MG63 (cell line): Measurements from ENCODE around the gene GP1BB. TPM values are rescaled to one million over a fixed set of nuclear protein-coding genes. Genes with fewer than 3 reads are reported as not detected.
"Not testable (repeated sequence)": the region's sequence is repeated elsewhere in the genome, so short reads cannot be mapped to it uniquely, and the experiment has no call there.

ENCODE experiments used
- DNase-seq: peaks from one replicate; pipeline ENCODE4 v3.0.0-alpha.2; 2020
- H3K27me3 ChIP-seq: fragments of 250-450 bp; sonication (Bioruptor Pico); 2 replicates; pipeline ENCODE4 v1.5.1; 2020; ENCODE audit warnings: mild to moderate bottlenecking, moderate library complexity
- H3K36me3 ChIP-seq: fragments of 250-450 bp; sonication (Bioruptor Pico); 2 replicates; pipeline ENCODE4 v1.5.1; 2020; ENCODE audit warnings: mild to moderate bottlenecking, moderate library complexity
- H3K4me3 ChIP-seq: fragments of 250-450 bp; sonication (Bioruptor Pico); 2 replicates; pipeline ENCODE4 v1.5.1; 2020; ENCODE audit warnings: mild to moderate bottlenecking, moderate library complexity
- H3K9me3 ChIP-seq: fragments of 250-450 bp; sonication (Bioruptor Pico); 2 replicates; pipeline ENCODE4 v1.5.1; 2020; ENCODE audit warnings: mild to moderate bottlenecking, moderate library complexity
- total RNA-seq: library from RNA; depleted of rRNA; stranded (reverse); fragments of >200 nt; shearing (Covaris generic); gene quantifications from 2 replicates; pipeline ENCODE4 v1.2.3, GENCODE V29; 2014; ENCODE audit warnings: low replicate concordance

GP1BB gene
- total RNA-seq, 1 experiment from 2014 or later, result 15.9 TPM

GRCh38 chr22:19688301-19689290 lies 34.7 kb upstream of the GP1BB start:
- Histone ChIP-seq H3K36me3 (no peaks in the 10 kb centered on the region), H3K27me3 (no peaks in the 10 kb centered on the region), H3K4me3 (no peak overlapping the region), H3K9me3 (0 out of 2 replicates have a peak, but pooled peaks cover under 1% of the 10 kb centered on the region)
- DNase-seq, result no peak

- Histone ChIP-seq H3K27me3 (no peaks in the 10 kb centered on the region), H3K36me3 (no peaks in the 10 kb centered on the region), H3K9me3 (no peaks in the 10 kb centered on the region), H3K4me3 (no peak overlapping the region)
- no peak for DNase-seq
Measured at GRCh38 chr22:19689408-19689807, 33.9 kb upstream of the GP1BB start.

GRCh38 chr22:19691007-19691720 lies 32.2 kb upstream of the GP1BB start:
- H3K4me3 ChIP-seq, result peak overlapping the region; percentile 17
- no peak for DNase-seq

GRCh38 chr22:19691721-19692341 lies 31.5 kb upstream of the GP1BB start:
- DNase-seq, result peak; percentile 57
- Histone ChIP-seq H3K9me3 (no peaks in the 10 kb centered on the region), H3K27me3 (no peaks in the 10 kb centered on the region), H3K4me3 (peak overlapping the region; percentile 17), H3K36me3 (no peaks in the 10 kb centered on the region)

More at GRCh38 chr22:19691007-19691720, 32.2 kb upstream of the GP1BB start:
- H3K36me3 ChIP-seq, result no peaks in the 10 kb centered on the region
- no peaks in the 10 kb centered on the region for H3K27me3 ChIP-seq
- H3K9me3 ChIP-seq, result no peaks in the 10 kb centered on the region

- H3K9me3 ChIP-seq, result no peaks in the 10 kb centered on the region
- no peaks in the 10 kb centered on the region for H3K36me3 ChIP-seq
- no peak overlapping the region for H3K4me3 ChIP-seq
- no peaks in the 10 kb centered on the region for H3K27me3 ChIP-seq
- DNase-seq, result no peak
Measured at GRCh38 chr22:19693581-19693980, 29.8 kb upstream of the GP1BB start.

GRCh38 chr22:19693981-19694670 lies 29.2 kb upstream of the GP1BB start:
- Histone ChIP-seq H3K36me3 (no peaks in the 10 kb centered on the region), H3K4me3 (no peak overlapping the region), H3K9me3 (no peaks in the 10 kb centered on the region), H3K27me3 (no peaks in the 10 kb centered on the region)
- no peak for DNase-seq

GRCh38 chr22:19694696-19695095 lies 28.6 kb upstream of the GP1BB start:
- Histone ChIP-seq H3K36me3 (no peaks in the 10 kb centered on the region), H3K4me3 (no peak overlapping the region), H3K9me3 (no peaks in the 10 kb centered on the region), H3K27me3 (no peaks in the 10 kb centered on the region)
- DNase-seq, result no peak

- no peak for DNase-seq
- H3K4me3 ChIP-seq, result no peak overlapping the region
- no peaks in the 10 kb centered on the region for H3K36me3 ChIP-seq
- H3K27me3 ChIP-seq, result no peaks in the 10 kb centered on the region
- no peaks in the 10 kb centered on the region for H3K9me3 ChIP-seq
Measured at GRCh38 chr22:19696504-19697276, 26.6 kb upstream of the GP1BB start.

- not testable (repeated sequence) for H3K36me3 ChIP-seq, H3K27me3 ChIP-seq, H3K9me3 ChIP-seq, H3K4me3 ChIP-seq, DNase-seq
Measured at GRCh38 chr22:19697871-19698270, 25.5 kb upstream of the GP1BB start.

GRCh38 chr22:19700790-19701419 lies 22.4 kb upstream of the GP1BB start:
- DNase-seq, result no peak
- Histone ChIP-seq H3K36me3 (no peaks in the 10 kb centered on the region), H3K27me3 (no peaks in the 10 kb centered on the region), H3K9me3 (no peaks in the 10 kb centered on the region), H3K4me3 (no peak overlapping the region)

- Histone ChIP-seq H3K36me3 (no peaks in the 10 kb centered on the region), H3K9me3 (no peaks in the 10 kb centered on the region), H3K4me3 (no peak overlapping the region), H3K27me3 (no peaks in the 10 kb centered on the region)
- no peak for DNase-seq
Measured at GRCh38 chr22:19701420-19702145, 21.8 kb upstream of the GP1BB start.

GRCh38 chr22:19703869-19704268 lies 19.5 kb upstream of the GP1BB start:
- Histone ChIP-seq H3K9me3 (no peaks in the 10 kb centered on the region), H3K36me3 (no peaks in the 10 kb centered on the region), H3K27me3 (no peaks in the 10 kb centered on the region), H3K4me3 (no peak overlapping the region)
- DNase-seq, result no peak

GRCh38 chr22:19704355-19705015 lies 18.9 kb upstream of the GP1BB start:
- Histone ChIP-seq H3K9me3 (no peaks in the 10 kb centered on the region), H3K36me3 (no peaks in the 10 kb centered on the region), H3K27me3 (no peaks in the 10 kb centered on the region), H3K4me3 (no peak overlapping the region)
- no peak for DNase-seq

GRCh38 chr22:19705181-19705934 lies 18.0 kb upstream of the GP1BB start:
- Histone ChIP-seq H3K9me3 (no peaks in the 10 kb centered on the region), H3K27me3 (no peaks in the 10 kb centered on the region), H3K4me3 (no peak overlapping the region), H3K36me3 (no peaks in the 10 kb centered on the region)
- DNase-seq, result no peak
